NCI-H345 treated with DMSO at 0.1 percent for 48 hours (cell line): ENCODE results near the gene BRMS1.
A peak's percentile ranks its signal among the peaks of the same experiment; 100 is the strongest.
"Not testable (repeated sequence)": the region's sequence is repeated elsewhere in the genome, so short reads cannot be mapped to it uniquely, and the experiment has no call there.

Experiments used
- DNase-seq: peaks from one replicate; lab custom pipeline; 2025; ENCODE audit not compliant: unreplicated experiment; lab: John Stamatoyannopoulos, UW

The BRMS1 gene

DNA sequence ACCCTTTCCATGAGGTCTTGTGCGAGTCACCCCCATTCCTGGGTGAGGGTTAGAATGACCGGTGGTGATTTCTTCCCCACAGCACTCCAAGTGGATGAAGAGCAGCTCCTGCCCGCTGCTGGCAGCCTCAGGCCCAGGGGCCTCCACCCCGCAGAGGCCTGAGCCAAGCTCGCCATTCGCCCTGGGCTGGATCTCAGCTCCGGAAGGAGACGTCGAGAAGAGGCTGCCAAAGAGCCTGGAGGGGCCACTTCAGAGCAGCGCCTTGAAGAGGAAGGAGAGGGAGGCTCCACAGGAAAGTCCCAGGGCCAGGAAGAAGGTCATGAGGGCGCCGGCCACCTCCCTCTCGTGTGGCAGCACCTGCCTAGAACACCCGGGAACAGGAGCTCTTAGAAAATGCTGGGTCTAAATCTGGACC lies 18.3 kb upstream of the BRMS1 start:
- no peak for DNase-seq

DNA sequence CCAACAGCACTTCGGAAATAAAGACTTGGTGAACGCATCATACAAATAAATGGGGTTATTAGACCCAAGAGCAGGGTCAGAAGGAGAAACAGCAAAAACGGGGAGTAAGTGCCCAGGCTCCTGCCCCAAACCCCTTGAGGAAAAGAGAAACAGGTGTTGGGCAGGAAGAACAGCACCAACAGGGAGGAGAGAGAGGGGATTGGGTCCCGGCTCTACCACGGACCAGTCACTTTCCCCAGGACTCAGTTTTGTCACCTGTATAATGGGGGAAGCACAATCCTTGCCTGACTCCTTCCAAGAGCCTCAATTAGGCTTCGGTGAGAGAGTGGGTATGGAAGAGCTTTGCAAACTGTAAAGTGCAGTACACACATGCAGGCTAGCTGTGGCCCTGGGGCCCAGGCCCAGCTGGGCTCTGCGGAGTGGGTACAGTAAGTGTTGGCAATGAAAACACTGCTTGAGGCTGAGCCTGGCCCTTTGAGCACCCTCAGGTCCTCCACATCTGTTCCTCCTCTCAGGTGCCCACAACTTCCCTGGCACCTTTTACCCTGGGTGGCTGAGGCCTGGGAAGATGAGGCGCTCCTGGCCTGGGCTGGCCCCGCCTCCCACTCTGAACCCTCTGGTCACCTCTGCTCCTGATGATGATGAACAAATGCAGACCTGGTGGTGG lies 17.7 kb upstream of the BRMS1 start:
- DNase-seq, result no peak

DNA sequence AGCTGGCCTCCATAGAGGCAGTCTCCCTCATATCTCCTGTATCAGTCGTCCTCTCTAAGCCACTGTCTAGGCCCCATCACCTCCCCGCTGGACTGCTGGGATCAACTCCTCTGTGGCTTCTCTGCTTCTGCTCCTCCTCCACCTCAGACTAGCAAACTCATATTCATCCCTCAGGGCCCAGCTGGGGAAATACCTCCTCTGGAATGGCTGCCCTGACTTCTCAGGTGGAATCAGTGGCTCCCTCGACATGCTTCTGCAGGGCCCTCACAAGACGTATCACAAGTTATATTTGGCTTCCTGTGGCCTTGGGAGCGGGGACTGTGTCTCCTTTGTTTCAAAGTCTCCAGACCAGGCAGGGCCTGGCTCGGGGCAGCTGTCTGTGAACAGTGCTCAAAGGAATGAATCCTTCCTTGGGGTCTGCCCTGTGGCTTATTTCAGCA lies 16.6 kb upstream of the BRMS1 start:
- DNase-seq, result no peak

DNA sequence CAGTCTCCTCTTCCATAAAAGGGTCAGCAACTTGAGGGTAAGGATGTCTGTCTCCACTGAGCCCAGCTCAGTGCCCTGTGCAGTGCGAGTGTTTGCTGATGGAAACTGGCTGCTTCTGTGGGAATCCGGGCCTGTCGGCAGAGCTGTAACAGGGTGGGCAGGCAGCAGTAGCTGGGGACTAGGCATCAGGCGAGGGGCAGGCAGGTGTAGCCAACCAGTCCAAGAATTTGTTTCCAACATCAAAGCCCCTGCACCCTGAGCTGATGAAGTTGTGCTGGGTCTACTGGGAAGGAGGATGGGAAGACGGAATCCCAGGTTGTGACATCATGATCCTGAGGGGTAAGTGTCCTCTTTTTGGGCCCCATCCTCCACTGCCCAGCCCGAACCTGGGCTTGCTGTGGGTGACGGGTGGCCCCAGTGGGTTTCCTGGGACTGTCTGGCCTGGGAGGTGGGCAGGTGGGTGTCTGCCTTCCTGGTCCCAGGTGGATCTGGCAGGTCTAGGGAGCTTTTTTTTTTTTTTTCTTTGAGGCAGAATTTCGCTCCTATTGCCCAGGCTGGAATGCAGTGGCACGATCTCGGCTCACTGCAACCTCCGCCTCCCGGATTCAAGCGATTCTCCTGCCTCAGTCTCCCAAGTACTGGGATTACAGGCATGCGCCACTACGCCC lies 15.6 kb upstream of the BRMS1 start:
- DNase-seq, result no peak

DNA sequence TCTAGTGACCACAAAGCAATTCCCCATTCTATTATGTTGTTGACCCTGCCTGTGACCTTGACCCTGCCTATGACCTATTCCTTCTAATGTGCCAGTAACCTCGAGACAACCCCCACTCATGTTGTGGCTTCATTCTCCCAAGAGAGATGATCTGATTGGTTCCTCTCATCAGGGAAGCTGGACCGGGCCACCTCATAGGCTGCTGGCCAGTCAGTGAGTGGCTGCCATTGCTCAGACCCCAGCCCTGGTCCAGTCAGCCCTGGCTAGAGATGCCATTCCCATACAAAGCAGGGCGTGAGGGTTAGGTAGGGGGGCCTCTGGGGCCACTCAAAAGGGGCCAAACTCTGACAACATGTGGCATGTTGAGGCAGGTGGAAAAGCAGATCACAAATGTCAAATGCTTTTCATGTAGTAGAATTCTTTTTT lies 14.8 kb upstream of the BRMS1 start:
- no peak for DNase-seq

DNA sequence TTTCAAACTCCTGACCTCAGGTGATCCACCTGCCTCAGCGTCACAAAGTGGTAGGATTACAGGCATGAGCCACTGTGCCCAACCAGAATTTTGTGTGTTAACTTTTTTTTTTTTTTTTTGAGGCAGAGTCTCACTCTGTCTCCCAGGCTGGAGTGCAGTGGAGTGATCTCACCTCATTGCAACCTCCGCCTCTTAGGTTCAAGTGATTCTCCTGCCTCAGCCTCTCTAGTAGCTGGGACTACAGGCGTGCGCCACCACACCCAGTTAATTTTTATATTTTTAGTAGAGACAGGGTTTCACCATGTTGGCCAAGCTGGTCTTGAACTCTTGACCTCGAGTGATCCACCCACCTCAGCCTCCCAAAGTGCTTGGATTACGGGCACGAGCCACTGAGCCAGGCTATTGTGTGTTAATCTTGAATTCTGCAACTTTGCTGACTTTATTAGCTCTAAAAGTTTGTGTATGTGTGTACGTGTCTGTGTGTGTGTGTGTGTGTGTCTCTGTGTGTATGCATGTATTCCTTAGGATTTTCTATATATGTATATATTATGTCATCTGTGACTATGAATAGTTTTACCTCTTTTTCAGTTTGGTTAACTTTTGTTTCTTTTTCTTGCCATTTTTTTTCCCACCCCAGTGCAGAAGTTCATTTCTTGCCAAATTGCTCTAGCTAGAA lies 5.8 kb upstream of the BRMS1 start:
- DNase-seq, result not testable (repeated sequence)

DNA sequence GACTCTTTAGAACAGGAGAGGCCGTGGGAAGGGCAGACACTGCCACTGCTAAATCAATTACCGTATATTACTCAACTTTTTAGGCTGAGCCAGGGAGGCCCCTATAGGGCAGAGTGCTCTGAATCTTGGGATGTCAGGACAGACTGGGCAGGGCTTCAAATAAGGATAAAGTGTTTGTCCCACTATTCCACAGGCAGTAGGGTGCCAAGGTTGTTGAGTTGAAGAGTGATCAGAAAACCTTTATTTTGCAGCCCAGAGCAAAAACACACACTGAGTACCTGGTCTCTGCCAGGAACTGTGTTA lies 4.1 kb upstream of the BRMS1 start:
- no peak for DNase-seq

DNA sequence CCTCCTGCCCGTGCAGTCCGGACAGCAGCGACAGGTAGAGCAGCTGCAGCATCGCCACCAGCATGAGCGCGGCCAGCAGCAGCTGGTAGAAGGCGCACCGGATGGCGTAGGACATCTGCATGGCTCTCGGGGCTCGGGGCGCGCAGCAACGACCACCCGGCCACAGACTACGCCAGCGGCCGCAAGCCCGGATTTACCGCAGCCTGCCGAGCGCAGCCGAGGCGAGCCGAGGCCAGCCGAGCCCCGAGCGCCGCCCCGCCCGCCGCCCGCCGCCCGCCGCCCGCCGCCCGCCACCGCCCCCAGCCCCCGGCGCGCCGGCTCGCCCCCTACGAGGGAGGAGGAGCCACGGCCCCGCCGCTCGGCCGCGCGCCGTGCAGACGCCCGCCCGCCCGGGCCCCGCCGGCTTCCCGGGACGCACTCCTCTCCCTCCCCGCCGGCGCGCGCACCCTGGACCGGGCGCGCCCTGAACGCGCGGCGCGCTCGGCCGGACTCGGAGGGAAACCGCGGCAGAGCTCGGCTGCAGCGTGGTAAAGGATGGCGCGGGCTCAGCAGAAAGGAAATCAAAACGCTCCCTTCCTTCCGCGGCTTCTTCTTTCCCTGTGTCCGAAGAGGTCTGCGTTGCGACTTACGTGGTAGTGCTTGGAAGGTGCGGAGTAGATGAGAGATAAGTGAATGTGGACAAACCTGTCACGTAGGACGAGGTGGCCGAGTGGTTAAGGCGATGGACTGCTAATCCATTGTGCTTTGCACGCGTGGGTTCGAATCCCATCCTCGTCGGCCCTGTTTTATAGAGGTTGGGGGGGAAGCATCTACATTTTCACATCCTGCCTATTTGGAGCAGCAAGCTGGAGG lies 2.7 kb upstream of the BRMS1 start, which contains the start of gene B4GAT1:
B4GAT1 (minus strand) TSS at position 205 of the 852 bp plus-strand sequence; CDS start at position 121, 84 bp downstream.
- peak; percentile 71 for DNase-seq

DNA sequence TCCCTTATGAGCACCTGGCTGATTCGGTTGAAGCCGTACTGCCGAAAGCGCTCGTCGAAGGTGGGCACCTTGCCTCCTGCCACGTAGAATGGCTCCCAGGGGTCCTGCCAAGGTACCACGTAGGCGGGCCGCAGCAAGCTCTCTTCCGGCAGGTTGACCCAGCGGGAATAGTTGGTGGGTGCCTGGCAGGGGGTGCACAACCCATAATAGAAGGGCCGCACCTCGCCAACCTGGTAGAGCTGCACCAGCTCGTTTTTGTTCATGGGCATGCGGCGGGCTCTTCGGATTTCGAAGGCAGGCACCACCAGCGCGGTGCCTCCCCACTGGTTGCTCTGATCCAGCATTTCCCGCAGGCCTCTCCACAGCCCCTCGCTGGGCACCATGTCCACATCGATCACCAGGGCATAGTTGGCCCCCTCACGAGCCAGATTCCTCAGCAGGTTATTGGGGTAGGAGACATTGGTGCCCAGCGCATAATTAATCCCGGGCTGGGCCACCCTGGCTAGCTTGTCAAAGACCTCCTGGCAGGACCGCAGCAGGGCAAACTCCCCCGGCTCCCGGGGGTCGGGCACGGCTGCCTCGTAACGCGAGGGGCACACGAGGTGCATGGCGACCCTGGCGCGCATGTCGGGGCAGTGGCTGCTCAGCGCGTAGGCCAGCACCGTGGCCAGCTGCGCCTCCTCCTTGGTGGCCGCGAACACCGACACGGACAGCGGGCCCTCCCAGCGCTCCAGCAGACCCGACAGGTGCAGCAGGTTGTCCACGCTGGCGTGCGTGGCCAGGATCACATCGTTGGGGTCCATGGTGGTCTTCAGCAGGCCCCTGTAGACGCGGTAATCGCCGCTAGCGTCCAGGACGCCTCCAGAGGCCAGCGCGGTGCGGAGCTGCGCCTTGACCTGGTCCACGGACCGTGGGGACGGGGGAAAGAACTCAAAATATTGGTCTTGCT lies 1.8 kb upstream of the BRMS1 start:
- no peak for DNase-seq

DNA sequence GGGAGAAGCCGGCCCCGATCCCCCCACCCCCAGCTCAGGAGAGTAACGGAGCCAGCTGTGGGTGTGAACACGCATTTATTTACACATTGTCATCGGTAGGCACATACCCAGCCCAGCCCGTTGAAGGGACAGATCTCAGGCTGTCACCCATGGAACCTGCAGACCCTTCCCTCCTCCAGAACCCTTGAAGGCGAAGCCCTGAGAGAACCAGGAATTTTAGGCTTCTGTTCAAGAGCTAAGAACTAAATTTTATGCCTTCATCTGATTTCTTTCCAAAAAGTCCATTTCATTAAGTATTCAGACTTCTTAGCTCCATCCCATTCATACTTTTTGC lies 379 bp upstream of the BRMS1 start:
- DNase-seq, result no peak

DNA sequence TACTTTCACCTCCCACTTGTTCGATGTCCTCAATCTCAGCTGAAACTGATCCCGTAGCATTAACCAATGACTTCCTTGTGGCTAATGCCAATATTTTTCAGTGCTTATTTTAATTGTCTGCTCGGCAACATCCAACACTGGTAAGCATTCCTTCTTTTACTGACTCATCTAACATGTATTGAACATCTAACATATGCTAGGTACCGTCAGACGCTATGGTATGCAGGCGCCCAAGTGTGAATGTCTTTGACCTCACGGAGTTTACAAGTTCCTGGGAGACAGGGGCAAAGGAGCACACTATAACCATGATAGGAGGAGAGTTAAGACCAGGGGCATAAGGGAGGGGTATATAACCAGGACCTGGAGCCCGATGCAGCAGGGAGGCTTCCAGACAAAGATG lies 1.7 kb downstream of the BRMS1 start:
- no peak for DNase-seq

DNA sequence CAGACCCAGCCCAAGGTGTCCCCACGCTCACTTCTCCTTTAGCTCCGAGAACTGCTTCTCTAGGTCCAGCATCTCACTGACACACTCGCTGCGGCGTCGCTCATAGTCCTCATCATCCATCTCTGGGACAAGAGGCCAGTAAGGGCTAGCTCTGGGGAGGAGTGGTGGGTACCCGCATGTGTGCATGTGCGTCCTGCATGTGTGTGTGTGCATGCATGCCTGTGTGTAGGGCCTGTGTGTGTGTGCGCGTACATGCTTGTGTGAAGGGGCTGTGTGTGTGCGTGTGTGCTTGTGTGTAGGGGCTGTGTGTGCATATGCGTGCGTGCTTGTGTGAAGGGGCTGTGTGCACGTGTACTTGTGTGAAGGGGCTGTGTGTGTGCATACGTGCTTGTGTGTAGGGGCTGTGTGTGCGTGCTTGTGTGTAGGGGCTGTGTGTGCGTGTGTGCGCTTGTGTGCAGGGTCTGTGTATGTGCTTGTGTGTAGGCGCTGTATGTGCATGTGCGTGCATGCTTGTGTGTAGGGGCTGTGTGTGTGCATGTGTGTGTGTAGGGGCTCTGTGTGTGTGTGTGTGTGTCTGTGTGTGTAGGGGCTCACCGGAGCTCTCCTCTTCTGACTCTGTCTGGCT lies 3.3 kb downstream of the BRMS1 start:
- no peak for DNase-seq

DNA sequence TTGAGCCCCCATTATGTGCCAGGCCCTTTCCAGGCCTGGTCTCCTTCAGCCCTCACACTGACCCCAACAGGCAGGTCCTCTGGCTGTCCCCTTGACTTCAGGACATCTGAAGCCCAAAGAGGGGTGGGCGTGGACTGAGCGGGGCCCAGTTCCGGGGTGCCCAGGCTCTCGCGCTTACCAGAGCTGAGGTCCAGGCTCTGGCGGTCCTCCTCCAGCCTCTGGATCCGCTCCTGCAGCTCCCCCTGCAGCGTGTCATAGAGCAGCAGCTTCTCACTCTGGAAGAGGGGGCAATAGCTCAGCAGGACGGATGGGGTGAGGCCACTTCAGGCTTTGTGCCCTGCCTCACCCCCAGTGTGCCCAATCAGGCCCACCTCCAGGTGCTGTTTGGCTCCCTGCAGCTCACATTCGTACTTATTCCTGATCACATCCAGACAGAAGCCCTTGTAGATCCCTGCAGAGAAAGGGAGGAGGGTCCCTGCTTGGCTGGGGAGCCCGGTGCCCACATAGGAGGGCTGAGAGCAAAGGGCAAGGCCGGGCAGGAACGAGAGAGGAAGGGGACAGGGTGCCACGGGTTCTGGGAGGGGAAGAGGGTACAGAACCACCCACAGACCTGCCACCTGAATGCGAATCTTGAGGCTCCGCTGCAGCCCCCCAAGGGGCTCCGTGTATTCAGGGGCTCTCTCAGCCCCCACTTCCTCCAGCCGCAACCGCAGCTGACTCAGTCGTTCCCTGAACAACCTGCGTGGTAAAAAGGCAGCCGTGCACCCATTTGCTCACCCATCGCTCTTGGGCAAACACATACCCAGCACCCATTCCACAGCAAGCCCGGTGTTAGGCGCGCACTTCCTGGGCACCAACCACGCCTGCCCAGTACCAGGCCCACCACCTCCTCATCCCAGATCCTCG lies 4.1 kb downstream of the BRMS1 start:
- no peak for DNase-seq

DNA sequence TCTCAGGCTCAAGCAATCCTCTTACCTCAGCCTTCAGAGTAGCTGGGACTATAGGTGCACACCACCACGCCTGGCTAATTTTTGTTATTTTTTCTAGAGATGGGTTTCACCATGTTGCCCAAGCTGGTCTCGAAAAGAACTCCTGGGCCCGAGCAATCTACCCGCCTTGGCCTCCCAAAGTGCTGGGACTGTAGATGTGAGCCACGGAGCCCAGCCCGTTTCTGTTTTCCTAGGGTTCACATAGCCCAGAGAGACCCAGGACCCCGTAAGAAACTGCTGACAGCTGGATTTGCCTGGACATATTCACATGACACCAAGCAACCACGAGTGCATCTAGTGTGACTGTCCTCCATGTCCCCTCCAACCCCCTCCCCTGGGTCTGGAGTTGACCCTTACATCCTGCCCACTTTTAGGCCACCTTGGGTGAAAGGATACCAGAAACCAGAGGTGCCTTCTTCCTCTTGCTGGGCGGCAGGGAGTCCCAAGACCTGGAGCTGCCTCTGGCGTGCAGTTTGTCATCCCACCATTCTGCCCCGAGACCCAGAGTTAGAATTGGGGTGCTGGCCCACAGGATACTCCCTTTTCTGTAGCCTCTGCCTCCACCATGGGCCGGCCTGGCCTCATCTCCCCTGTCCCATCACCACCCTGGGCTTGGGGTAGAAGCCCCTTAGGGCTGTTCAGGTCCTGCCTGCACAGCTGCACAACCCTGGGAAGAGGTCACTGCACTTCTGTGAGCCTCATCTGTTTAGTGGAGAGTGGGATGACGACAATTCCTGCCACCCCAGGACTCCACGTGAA lies 5.0 kb downstream of the BRMS1 start:
- no peak for DNase-seq

DNA sequence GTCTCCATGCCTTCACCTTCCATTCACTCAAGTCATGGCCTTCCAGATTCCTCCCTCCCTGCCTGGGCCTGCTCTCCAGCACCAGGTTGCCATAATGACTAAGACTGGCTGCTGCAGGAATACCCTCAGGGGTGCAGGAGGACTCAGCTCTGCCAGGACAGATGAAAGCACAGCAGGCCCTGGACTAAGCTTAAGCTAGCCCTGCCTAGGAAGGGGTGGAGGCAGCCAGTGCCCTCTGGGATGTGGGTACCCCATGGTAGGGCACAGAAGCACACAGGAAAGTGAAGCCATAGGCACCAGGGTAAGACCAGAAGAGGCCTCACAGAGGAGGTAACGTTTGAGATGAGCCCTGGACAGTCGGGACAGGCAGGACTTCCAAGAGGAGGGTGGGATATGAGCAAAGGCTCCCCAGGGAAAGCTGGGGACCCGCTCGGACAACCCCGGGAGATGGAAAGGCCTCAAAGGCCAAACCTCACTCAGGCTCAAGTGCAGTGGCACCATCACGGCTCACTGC lies 5.7 kb downstream of the BRMS1 start:
- no peak for DNase-seq

DNA sequence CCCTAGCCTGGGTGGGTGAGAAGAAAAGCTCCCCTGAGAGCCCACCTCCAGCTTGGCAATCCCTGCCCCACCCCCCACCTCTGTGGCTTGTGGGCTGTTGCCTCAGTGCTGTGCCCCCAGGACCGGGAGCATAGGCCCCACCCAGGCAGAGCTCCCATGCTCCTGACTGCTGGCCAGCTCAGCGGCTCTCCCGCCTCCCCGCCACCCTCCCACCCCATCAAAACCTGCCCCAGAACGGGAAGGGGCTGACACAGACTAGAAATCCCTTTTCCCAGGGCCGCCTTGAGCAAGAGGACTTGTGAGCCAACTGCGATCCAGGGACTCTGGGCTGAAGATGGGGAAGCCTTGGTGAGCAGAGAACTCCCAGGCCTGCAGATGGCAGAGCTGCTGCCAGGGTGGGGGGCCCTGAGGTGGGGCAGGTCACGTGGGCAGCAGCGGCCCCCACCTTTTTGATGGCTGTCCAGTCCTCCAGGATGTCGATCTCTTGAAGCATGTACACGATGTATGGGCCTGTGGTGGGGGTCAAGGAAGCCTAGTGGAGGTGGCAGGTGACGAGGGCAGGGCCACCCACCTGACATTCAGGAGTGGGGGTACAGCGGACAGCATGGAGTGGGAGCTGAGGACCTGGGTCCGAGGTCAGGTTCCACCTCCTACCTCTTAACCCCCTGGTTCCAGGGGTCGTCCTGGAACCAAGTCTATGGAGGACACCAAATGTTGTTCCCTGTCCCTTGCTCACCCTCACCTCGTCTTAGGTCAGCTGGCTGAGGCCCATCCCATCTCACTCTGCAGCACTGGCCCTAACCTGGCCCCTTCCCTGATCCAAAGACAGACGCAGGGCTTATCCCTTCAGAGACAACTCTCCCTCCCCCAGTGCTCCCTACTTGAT lies 6.4 kb downstream of the BRMS1 start:
- no peak for DNase-seq
